Erythroblast (primary cell): ENCODE data around the gene HLA-DPB1.

ENCODE experiments used
- GATA1 ChIP-seq: IDR thresholded peaks from 2 replicates; pipeline ENCODE4 v1.6.1; 2011; ENCODE audit warnings: low read depth, mild to moderate bottlenecking, control low read depth, low read length, moderate library complexity
- POLR2A ChIP-seq: IDR thresholded peaks from 2 replicates; pipeline ENCODE4 v1.6.1; 2011; ENCODE audit warnings: mild to moderate bottlenecking, low read length

DNA sequence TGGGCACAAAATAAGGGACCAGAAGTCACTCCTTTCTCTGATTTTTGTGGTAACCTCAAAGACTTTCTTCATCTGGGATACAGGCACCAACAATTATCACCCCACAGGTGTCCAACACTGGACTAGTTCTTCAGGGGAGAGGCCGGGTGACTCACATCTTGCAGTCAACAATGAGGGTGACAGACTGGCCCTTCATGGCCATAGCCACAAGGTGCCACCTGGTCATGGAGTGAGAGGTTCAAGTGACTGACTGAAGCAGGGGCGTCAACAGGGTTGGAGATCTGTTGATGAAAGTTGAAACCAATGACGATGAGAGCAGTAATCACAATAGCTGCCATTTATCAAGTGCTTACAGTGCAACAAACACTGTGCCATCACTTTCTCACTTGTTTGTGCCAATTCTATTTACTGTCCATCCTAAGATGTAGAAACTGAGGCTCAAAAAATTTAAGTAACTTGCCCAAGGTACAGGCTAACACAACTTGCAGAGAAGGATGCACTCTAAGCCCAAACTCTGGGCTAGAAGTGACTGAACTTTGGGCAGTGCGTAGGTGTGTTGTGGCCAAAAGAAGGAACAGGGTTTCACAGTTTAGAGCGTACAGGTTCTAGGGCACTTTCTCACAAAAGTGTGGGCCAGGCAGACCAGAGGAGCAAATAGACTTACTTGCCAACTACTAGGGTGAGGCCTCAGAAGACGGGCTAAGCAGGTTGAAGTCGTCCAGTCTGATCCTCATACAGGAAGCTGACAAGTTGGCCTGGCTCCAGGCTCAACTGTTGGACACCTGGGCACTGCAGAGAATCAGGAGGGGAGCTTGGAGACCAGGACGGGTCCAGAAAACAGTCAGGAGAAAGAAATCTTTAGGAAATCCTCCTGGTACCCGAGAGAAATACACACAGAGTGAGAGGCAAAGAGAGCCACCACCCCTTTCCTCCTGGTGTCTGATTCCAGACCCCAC is 30.4 kb downstream of the HLA-DPB1 start:
- no peak for TF ChIP-seq POLR2A
- no peak for TF ChIP-seq GATA1
